NOMO-1 (cell line): ENCODE data around the gene BDKRB2.
A peak's percentile ranks its signal among the peaks of the same experiment; 100 is the strongest.

Source experiments
- DNase-seq, 2 experiments: peaks; one replicate each; lab custom pipeline; 2025; ENCODE audit not compliant: unreplicated experiment in 2 of 2; lab: John Stamatoyannopoulos, UW

The BDKRB2 gene

GRCh38 chr14:96197163-96197852 is 7.3 kb upstream of the BDKRB2 start:
- no peak for DNase-seq

DNA sequence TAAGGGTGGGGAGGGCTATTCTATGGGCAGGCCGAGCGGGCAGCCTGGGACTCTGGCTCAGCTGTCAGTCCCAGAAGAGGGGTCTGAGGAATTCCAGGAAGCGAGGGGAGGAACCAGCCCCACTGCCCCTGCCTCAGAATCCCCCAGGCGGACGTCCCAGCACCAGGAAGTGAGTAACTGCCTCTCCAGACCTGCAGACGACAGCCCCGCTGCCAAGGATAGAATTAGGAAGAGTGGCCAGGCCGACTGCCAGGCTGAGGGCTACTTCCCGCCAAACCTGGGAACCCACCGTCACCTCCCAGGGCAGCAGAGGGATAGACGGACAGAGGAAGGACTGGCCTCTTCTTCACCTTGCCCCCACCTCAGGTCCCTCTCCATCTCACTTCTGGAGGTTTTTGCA is 6.7 kb upstream of the BDKRB2 start:
- no peak for DNase-seq

GRCh38 chr14:96198430-96199130 is 6.1 kb upstream of the BDKRB2 start:
- peak; percentile 44 to 60 for DNase-seq

DNA sequence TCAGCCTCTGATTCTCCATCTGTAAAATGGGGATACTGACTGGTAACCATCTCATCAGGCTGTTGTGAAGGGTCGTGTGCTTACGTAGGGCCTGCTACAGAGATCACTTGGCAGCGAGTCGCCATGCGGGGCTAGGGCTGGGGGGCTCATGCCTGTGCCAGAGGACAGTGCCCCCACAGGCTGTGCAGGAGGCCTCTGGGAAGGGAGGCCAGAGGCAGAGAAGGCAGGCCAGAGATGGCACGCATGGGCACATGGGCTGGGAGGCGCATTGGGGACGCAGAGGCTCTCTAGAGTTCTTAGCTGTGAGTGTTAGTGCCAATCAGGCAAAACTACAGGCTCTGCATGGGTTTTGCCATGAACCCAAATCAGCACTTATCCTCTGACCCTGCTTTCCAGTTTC is 3.5 kb upstream of the BDKRB2 start:
- no peak for DNase-seq

- DNase-seq = no peak
Measured at GRCh38 chr14:96201965-96202364, 2.7 kb upstream of the BDKRB2 start.

DNA sequence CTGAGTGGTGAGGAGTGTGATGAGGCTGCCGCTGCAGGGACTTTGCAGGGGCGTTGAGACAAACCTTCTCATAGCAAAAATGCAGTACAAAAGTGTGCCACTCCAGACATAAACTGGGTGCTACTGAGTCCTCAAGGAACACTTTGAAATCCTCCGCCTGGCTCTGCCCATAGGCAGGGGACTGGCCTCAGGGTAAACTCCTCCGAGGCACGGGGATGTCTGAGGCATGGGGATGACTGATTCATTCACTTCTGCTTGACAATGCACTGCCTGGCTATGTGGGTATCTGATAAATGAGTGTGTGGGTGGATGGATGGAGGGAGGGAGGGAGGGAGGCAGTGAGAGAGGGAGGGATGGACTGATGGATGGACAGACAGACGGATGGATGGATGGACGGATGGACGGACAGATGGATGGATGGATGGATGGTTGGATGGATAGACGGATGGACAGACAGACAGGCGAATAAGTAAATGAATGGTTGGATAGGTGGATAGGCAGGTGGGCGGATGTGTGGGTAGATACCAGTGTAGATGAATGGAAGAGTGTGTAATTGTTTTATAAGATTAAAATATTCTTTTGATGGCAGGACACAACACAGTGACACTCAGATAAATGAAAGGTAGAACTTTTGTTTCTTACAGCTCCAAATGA is 2.1 kb upstream of the BDKRB2 start:
- no peak for DNase-seq

DNA sequence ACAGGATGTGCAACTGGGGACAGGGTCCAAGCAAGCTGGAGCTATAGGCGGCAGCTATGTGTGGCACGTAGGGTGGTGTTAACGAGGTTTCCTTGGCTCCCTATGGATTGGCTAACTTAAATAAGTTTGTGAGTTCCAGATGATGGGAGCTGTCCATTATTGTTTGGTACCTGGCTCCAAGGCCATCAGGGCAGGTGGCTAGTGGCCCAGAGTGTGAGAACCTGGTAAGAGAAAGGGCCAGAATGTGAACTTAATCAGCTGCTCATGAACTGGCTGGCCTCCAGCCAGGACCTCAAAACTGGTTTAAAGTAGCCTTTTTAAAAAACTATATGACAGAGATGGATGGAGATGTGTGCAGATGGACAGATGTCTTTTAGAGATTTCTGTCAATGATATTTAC is 1.5 kb upstream of the BDKRB2 start:
- DNase-seq = no peak

- no peak for DNase-seq
Measured at GRCh38 chr14:96203635-96204034, 1.0 kb upstream of the BDKRB2 start.

DNA sequence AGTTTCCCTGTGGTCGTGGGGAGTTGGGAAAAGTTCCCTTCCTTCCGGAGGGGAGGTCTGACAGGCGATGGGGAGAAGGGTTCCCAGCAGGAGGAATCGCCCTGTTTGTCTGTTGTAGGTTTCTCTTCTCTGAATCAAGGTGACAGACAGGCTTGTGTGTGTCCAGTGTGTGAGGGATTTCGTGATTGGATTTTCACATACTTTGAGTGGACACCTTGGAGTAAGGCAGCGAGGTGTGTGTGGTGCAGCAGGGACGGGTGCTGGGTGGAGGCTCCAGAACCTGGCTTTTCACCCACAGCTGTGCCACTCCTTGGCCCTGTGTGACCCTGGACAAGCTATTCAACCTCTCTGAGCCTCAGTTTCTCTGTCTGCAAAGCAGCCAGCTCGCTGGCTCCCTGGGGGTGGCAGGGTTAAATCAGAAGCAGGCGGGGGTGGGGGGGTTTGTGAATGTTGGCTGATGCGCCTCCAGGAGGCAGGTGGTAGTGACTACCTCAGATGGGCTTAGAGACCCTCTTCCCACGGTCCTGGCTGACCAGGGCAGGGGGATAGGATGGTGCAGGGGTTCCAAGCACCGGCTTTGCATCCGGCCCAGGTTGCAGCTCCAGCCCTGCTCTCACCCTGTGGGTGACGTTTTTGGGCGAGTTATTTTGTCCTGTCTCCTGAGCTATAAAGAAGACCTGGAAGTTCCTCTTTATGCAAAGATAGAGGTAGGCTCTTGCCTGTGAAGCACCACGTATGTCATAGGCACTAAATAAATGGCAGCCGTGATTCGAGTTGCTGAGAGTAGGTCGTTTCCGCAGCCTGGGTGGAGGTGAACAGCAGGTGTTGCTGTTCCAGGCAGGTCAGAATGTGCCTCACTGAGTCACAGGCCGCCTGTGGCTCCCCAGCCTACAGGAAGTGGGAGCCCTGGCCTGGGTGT is 679 bp downstream of the BDKRB2 start:
- peak; percentile 6 to 46 for DNase-seq

GRCh38 chr14:96205978-96206360 is 1.3 kb downstream of the BDKRB2 start:
- DNase-seq = peak; percentile 7 to 30

GRCh38 chr14:96206461-96206860 is 1.8 kb downstream of the BDKRB2 start:
- no peak for DNase-seq

DNA sequence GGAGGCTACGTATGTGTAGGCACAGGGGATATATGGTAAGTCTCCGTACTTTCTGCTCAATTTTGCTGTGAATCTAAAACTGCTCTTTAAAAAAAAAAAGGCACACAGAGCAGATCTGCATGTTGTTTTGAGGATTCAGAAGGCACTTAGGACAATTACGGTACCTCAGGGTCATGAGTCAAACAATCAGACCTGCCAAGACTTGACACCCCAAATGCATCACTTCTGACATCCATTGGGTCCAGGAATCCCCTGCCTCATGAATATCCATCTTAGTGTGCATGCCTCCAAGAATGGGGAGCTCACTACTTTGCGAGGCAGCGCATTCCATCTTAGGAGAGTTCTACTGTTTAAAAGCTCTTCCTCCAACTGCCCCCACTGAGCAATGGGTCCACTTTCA is 3.0 kb downstream of the BDKRB2 start:
- DNase-seq = no peak

- DNase-seq = no peak
Measured at GRCh38 chr14:96208739-96209138, 4.1 kb downstream of the BDKRB2 start.

GRCh38 chr14:96212140-96212539 is 7.5 kb downstream of the BDKRB2 start:
- no peak for DNase-seq

GRCh38 chr14:96212896-96213295 is 8.3 kb downstream of the BDKRB2 start:
- no peak for DNase-seq

GRCh38 chr14:96213871-96214465 is 9.3 kb downstream of the BDKRB2 start:
- DNase-seq = no peak

DNA sequence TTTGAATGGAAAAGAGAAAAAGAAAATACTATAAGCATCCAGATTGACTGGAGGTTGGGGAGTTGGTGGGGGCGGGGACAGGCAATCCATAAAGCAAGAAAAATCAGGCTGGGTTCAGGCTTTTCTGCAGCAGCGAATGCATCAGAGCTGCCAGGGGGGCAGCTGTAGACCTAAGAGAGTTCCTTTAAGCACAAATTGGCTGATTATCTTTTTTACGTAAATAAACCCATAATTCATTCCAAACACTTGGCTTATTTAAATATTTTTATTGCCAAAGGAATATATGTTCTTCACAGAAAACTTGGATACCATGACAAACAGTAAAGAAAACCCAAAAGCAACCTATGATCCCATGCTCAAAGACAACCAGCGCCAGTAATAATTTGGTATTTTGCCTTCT is 10.2 kb downstream of the BDKRB2 start:
- DNase-seq = no peak

GRCh38 chr14:96215452-96216244 is 11.0 kb downstream of the BDKRB2 start:
- DNase-seq = no peak

DNA sequence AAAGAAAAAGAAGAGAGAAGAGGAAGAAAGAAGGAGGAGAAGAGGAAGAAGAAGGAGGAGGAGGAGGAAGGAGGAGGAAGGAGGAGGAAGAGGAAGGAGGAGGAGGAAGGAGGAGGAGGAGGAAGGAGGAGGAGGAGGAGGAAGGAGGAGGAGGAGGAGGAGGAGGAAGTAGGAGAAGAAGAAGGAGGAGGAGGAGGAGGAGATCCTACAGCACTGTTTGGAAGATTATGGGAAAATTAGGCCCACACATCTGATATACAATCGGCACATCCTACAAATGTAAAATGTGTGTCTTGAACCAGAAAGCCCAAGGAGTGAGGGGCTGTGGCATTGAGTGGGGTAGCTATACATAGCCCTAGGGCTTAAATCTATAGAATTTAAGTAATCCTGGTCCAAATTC is 12.0 kb downstream of the BDKRB2 start:
- no peak for DNase-seq

GRCh38 chr14:96217376-96217913 is 12.8 kb downstream of the BDKRB2 start:
- DNase-seq = no peak
